ENCODE results near the gene C16orf74.

GRCh38 chr16:85724126-85724879, 26.6 kb downstream of the C16orf74 start:
- TF ChIP-seq CTCF (IDR thresholded peaks at IDR 0.05) (no peak), ZFX (IDR thresholded peaks at IDR 0.05; ENCODE audit: borderline replicate concordance) (no peak)

Measured in 22Rv1 (cell line).